B cell (primary cell): ENCODE data around the gene KIF16B. TPM values are rescaled to one million over a fixed set of nuclear protein-coding genes. Genes with fewer than 3 reads are reported as not detected.

Source experiments
- ATAC-seq: fragments of 200-7000 bp; cut with Tn5 transposase; one replicate; pipeline ENCODE4 v1.10.0; 2021; ENCODE audit warnings: low read depth, mild to moderate bottlenecking, moderate number of reproducible peaks, moderate library complexity
- CTCF ChIA-PET: fragments of 350-600 bp; sonication (Branson Sonifier 250); formaldehyde crosslinking; loops from one replicate; lab custom pipeline; 2021; ENCODE audit warnings: antibody characterized with exemption, inconsistent platforms; lab: Charles Lee
- POLR2A ChIA-PET: fragments of 350-600 bp; sonication (Branson Sonifier 250); formaldehyde crosslinking; loops from one replicate; lab custom pipeline; 2021; ENCODE audit warnings: antibody characterized with exemption; lab: Charles Lee
- DNase-seq: peaks from one replicate; pipeline ENCODE4 v3.0.0; 2013
- H2AFZ ChIP-seq: 2 replicates; pipeline ENCODE4 v1.6.1; 2012; ENCODE audit warnings: mild to moderate bottlenecking, low read depth, low read length; ENCODE audit not compliant: insufficient read depth, poor library complexity, severe bottlenecking
- H3K27ac ChIP-seq, 2 donors: 1 replicate in 1 of 2; 2 replicates in 1 of 2; pipeline ENCODE4 v1.5.1; 2012 to 2013; ENCODE audit warnings: low read length in 2 of 2, mild to moderate bottlenecking in 2 of 2, moderate library complexity in 1 of 2
- H3K27me3 ChIP-seq, 4 experiments: fragments of 200-600 bp in 1 of 4; sonication (generic) in 1 of 4; replicated peaks in 1 of 4; 1 replicate in 2 of 4; 2 replicates in 2 of 4; pipeline versions ENCODE4 v1.6.1 to v1.7.0; 2013 to 2016; ENCODE audit warnings: low read length in 3 of 4, mild to moderate bottlenecking in 2 of 4, mixed read lengths in 1 of 4, moderate library complexity in 1 of 4; ENCODE audit not compliant: insufficient read depth in 4 of 4, control insufficient read depth in 3 of 4; ENCODE audit errors: control extremely low read depth in 1 of 4
- H3K36me3 ChIP-seq, 2 experiments: replicated peaks in 1 of 2; 1 replicate in 1 of 2; 2 replicates in 1 of 2; pipeline versions ENCODE4 v1.6.1 to v1.7.1; 2013; ENCODE audit warnings: low read length in 1 of 2; ENCODE audit not compliant: insufficient read depth in 2 of 2, control insufficient read depth in 1 of 2; ENCODE audit errors: control extremely low read depth in 1 of 2, extremely low read depth in 1 of 2
- H3K4me1 ChIP-seq, 2 donors: fragments of 200-600 bp in 1 of 2; sonication (generic) in 1 of 2; 1 replicate in 1 of 2; 2 replicates in 1 of 2; pipeline versions ENCODE4 v1.5.1 to v1.6.1; 2013 to 2017; ENCODE audit warnings: low read length in 2 of 2; ENCODE audit not compliant: control insufficient read depth in 2 of 2, insufficient read depth in 2 of 2
- H3K4me2 ChIP-seq: replicated peaks from 2 replicates; pipeline ENCODE3; 2012; ENCODE audit warnings: mild to moderate bottlenecking, low read depth, low read length; ENCODE audit not compliant: poor library complexity, severe bottlenecking
- H3K4me3 ChIP-seq, 5 experiments: fragments of 200-600 bp in 1 of 5; sonication (generic) in 1 of 5; 1 replicate in 3 of 5; 2 replicates in 2 of 5; pipeline versions ENCODE4 v1.5.1 to v1.7.0; 2011 to 2016; ENCODE audit warnings: low read length in 4 of 5, mild to moderate bottlenecking in 4 of 5, low read depth in 2 of 5, control low read depth in 1 of 5, moderate library complexity in 1 of 5; ENCODE audit not compliant: insufficient read depth in 1 of 5; ENCODE audit errors: control extremely low read depth in 1 of 5, extremely low read depth in 1 of 5
- H3K79me2 ChIP-seq: fragments of 200-600 bp; sonication (generic); one replicate; pipeline ENCODE4 v1.6.0; 2016; ENCODE audit warnings: low read length; ENCODE audit not compliant: control insufficient read depth, insufficient read depth
- H3K9ac ChIP-seq: fragments of 200-600 bp; sonication (generic); 2 replicates; pipeline ENCODE4 v1.6.1; 2017; ENCODE audit warnings: mild to moderate bottlenecking, low read length, moderate library complexity
- H3K9me3 ChIP-seq, 3 donors: one replicate each; pipeline versions ENCODE4 v1.6.1 to v1.7.1; 2013; ENCODE audit warnings: low read length in 2 of 3; ENCODE audit not compliant: control insufficient read depth in 2 of 3, insufficient read depth in 1 of 3; ENCODE audit errors: control extremely low read depth in 1 of 3
- H4K20me1 ChIP-seq: 2 replicates; pipeline ENCODE4 v1.6.0; 2012; ENCODE audit warnings: mild to moderate bottlenecking, low read length; ENCODE audit not compliant: insufficient read depth, control insufficient read depth, poor library complexity, severe bottlenecking
- H3K27ac Mint-ChIP-seq: one replicate; pipeline ENCODE4 v1.8.0; 2021; ENCODE audit warnings: mixed read lengths
- H3K27me3 Mint-ChIP-seq: one replicate; pipeline ENCODE4 v1.8.0; 2021; ENCODE audit warnings: mixed read lengths
- H3K4me1 Mint-ChIP-seq: one replicate; pipeline ENCODE4 v1.8.0; 2021; ENCODE audit warnings: mixed read lengths
- H3K4me3 Mint-ChIP-seq: one replicate; pipeline ENCODE4 v1.8.0; 2021; ENCODE audit warnings: mixed read lengths
- H3K9me3 Mint-ChIP-seq: one replicate; pipeline ENCODE4 v1.8.0; 2022; ENCODE audit warnings: mixed read lengths; ENCODE audit not compliant: insufficient read depth
- CTCF ChIP-seq: fragments of 200-600 bp; IDR thresholded peaks from one replicate; pipeline ENCODE4 v1.8.0; 2022; ENCODE audit warnings: antibody characterized with exemption, mild to moderate bottlenecking
- EZH2 ChIP-seq: IDR thresholded peaks from 2 replicates; pipeline ENCODE4 v1.6.1; 2012; ENCODE audit warnings: borderline replicate concordance, low read depth, mild to moderate bottlenecking, moderate library complexity, low read length; ENCODE audit not compliant: insufficient read depth, poor library complexity, severe bottlenecking
- WGBS: methylation state at CpG from one replicate; pipeline ENCODE4 v1.1.5; 2013; ENCODE audit warnings: missing lambda C conversion rate; ENCODE audit not compliant: insufficient coverage; 5-methylcytosine and 5-hydroxymethylcytosine counted together
- intact Hi-C: fragments of 100-400 bp; cut with micrococcal nuclease; formaldehyde crosslinking; loops from one replicate; pipeline ENCODE4 v1.10.0; 2022
- polyA plus RNA-seq: library from polyadenylated mRNA; depleted of rRNA; stranded (reverse); fragments of >200 nt; gene quantifications from 2 replicates; pipeline ENCODE4 v1.2.3, GENCODE V29; 2012
- total RNA-seq, 2 donors: library from RNA; stranded (reverse); fragments of 120-200 nt in 1 of 2; gene quantifications; 1 replicate in 1 of 2; 2 replicates in 1 of 2; pipeline versions ENCODE4 v1.2.3 to v1.2.4, GENCODE V29; 2013 to 2022

KIF16B gene
- total and polyA plus RNA-seq, 2 donors (not counting 1 experiment from before 2014, with no cell fraction given) = 4.5 to 13.0 TPM

- Mint-ChIP-seq H3K27ac (peak overlapping the region; percentile 84), H3K9me3 (no peaks in the 10 kb centered on the region), H3K27me3 (no peaks in the 10 kb centered on the region), H3K4me3 (peak overlapping the region; percentile 60), H3K4me1 (peaks cover 41% of the 10 kb centered on the region)
- H3K27ac ChIP-seq = peak overlapping the region; percentile 68 to 70
- intact Hi-C loops = no loop called here
- H4K20me1 ChIP-seq = no peaks in the 10 kb centered on the region
- TF ChIP-seq CTCF (no peak), EZH2 (no peak)
- H3K27me3 ChIP-seq = no peaks in the 10 kb centered on the region
- H3K9ac ChIP-seq = peak overlapping the region; percentile 37
- ATAC-seq (peak; percentile 80), DNase-seq (peak; percentile 74)
- H3K4me2 ChIP-seq = peak overlapping the region; percentile 66
- 1% methylated on average over 8 of the region's 8 CpGs for WGBS
- H3K9me3 ChIP-seq = no peaks in the 10 kb centered on the region
- H3K36me3 ChIP-seq = no peaks in the 10 kb centered on the region
- H3K4me3 ChIP-seq = peak overlapping the region in 3 of 5 experiments; percentile 11 to 16 (median 16)
- ChIA-PET CTCF (interaction anchor here (1.7 kb wide), 1 partner anchor 84 kb away, joined by 3 read pairs; no protein-coding TSS in a partner anchor), POLR2A (no interaction called here)
- peaks cover 31 to 34% of the 10 kb centered on the region in 2 donors for H3K4me1 ChIP-seq
- H2AFZ ChIP-seq = peak overlapping the region; percentile 46
- H3K79me2 ChIP-seq = no peaks in the 10 kb centered on the region
Observed at GRCh38 chr20:16392346-16392745, 180.9 kb downstream of the KIF16B start.

GRCh38 chr20:16390991-16391390 is 182.3 kb downstream of the KIF16B start:
- H3K4me1 ChIP-seq = peaks cover 34 to 39% of the 10 kb centered on the region in 2 donors
- CTCF ChIA-PET = no interaction called here
- H4K20me1 ChIP-seq = no peaks in the 10 kb centered on the region
- no peaks in the 10 kb centered on the region for H3K9me3 ChIP-seq
- no peaks in the 10 kb centered on the region for H3K36me3 ChIP-seq
- H3K9ac ChIP-seq = peak overlapping the region; percentile 5
- WGBS = 26% methylated on average over 4 of the region's 4 CpGs
- H2AFZ ChIP-seq = no peak overlapping the region
- Mint-ChIP-seq H3K9me3 (no peaks in the 10 kb centered on the region), H3K27ac (peak overlapping the region; percentile 84), H3K27me3 (no peaks in the 10 kb centered on the region), H3K4me3 (peak overlapping the region; percentile 60), H3K4me1 (peaks cover 41% of the 10 kb centered on the region)
- H3K4me3 ChIP-seq = no peak overlapping the region
- TF ChIP-seq CTCF (no peak), EZH2 (no peak)
- no peaks in the 10 kb centered on the region for H3K27me3 ChIP-seq
- POLR2A ChIA-PET = no interaction called here
- H3K79me2 ChIP-seq = no peaks in the 10 kb centered on the region
- peak; percentile 62 for ATAC-seq
- DNase-seq = peak; percentile 50
- peak overlapping the region; percentile 68 to 70 for H3K27ac ChIP-seq
- intact Hi-C loops = no loop called here
- peak overlapping the region; percentile 66 for H3K4me2 ChIP-seq
